GM23248 (cell line): ENCODE results near the gene TRIM29. TPM values are rescaled to one million over a fixed set of nuclear protein-coding genes. Genes with fewer than 3 reads are reported as not detected.

ENCODE experiments used
- DNase-seq: peaks from one replicate; pipeline ENCODE4 v3.0.0-alpha.2; 2015
- H2AFZ ChIP-seq: fragments of 200-600 bp; sonication (generic); 2 replicates; pipeline ENCODE4 v1.6.1; 2016; ENCODE audit warnings: antibody characterized with exemption
- H3F3A ChIP-seq: fragments of 200-600 bp; sonication (generic); 2 replicates; pipeline ENCODE4 v1.6.1; 2016; ENCODE audit warnings: mild to moderate bottlenecking, antibody characterized with exemption, mixed run types; ENCODE audit not compliant: insufficient read depth
- H3K27ac ChIP-seq: fragments of 200-600 bp; sonication (generic); 2 replicates; pipeline ENCODE4 v1.5.1; 2016; ENCODE audit warnings: mild to moderate bottlenecking
- H3K27me3 ChIP-seq: fragments of 200-600 bp; sonication (generic); replicated peaks from 2 replicates; pipeline ENCODE4 v1.6.1; 2016; ENCODE audit warnings: mild to moderate bottlenecking; ENCODE audit not compliant: insufficient read depth
- H3K36me3 ChIP-seq: fragments of 200-600 bp; sonication (generic); 2 replicates; pipeline ENCODE4 v1.6.1; 2016; ENCODE audit warnings: low read depth, mild to moderate bottlenecking
- H3K4me1 ChIP-seq: fragments of 200-600 bp; sonication (generic); 2 replicates; pipeline ENCODE4 v1.6.1; 2016; ENCODE audit warnings: mild to moderate bottlenecking; ENCODE audit not compliant: insufficient read depth
- H3K4me2 ChIP-seq: fragments of 200-600 bp; sonication (generic); one replicate; pipeline ENCODE4 v1.6.1; 2016; ENCODE audit warnings: mild to moderate bottlenecking; ENCODE audit not compliant: unreplicated experiment
- H3K4me3 ChIP-seq: fragments of 200-600 bp; sonication (generic); 2 replicates; pipeline ENCODE4 v1.5.1; 2016; ENCODE audit warnings: mild to moderate bottlenecking
- H3K79me2 ChIP-seq: fragments of 200-600 bp; sonication (generic); 2 replicates; pipeline ENCODE4 v1.6.1; 2016; ENCODE audit warnings: mild to moderate bottlenecking; ENCODE audit not compliant: insufficient read depth
- H3K9ac ChIP-seq: fragments of 200-600 bp; sonication (generic); 2 replicates; pipeline ENCODE4 v1.6.1; 2016; ENCODE audit warnings: mild to moderate bottlenecking
- H3K9me2 ChIP-seq: fragments of 200-600 bp; sonication (generic); 2 replicates; pipeline ENCODE4 v1.6.1; 2016; ENCODE audit warnings: mixed run types, mild to moderate bottlenecking, moderate library complexity; ENCODE audit not compliant: insufficient read depth
- H3K9me3 ChIP-seq: fragments of 200-600 bp; sonication (generic); one replicate; pipeline ENCODE4 v1.6.1; 2017; ENCODE audit warnings: low read depth
- H4K20me1 ChIP-seq: fragments of 200-600 bp; sonication (generic); 2 replicates; pipeline ENCODE4 v1.6.0; 2016; ENCODE audit not compliant: insufficient read depth
- EZH2 ChIP-seq: fragments of 200-600 bp; sonication (generic); IDR thresholded peaks from 2 replicates; pipeline ENCODE4 v1.6.1; 2018; ENCODE audit warnings: antibody characterized with exemption, mild to moderate bottlenecking; ENCODE audit not compliant: insufficient read depth, poor library complexity, severe bottlenecking
- EZH2phosphoT487 ChIP-seq: fragments of 200-600 bp; sonication (generic); IDR thresholded peaks from 2 replicates; pipeline ENCODE4 v1.6.1; 2018; ENCODE audit warnings: antibody characterized with exemption, moderate library complexity, mild to moderate bottlenecking, low read depth; ENCODE audit not compliant: insufficient read depth
- WGBS, 2 experiments: methylation state at CpG; one replicate each; pipeline ENCODE4 v1.1.6; 2015 to 2017; ENCODE audit warnings: low lambda C conversion rate in 2 of 2, low coverage in 1 of 2; ENCODE audit errors: missing lambda C conversion rate in 2 of 2; 5-methylcytosine and 5-hydroxymethylcytosine counted together
- in situ Hi-C: fragments of 300-500 bp; cut with MboI; formaldehyde crosslinking; loops from 2 replicates; pipeline ENCODE4 v1.15.0; 2020
- polyA plus RNA-seq: library from polyadenylated mRNA; unstranded; fragments of >200 nt; fragmentation: Nextera tagmentation; extraction: Ambion mirVana; gene quantifications from 2 replicates; pipeline ENCODE4 v1.2.1, GENCODE V29; 2016
- total RNA-seq: library from RNA; depleted of rRNA; stranded (reverse); fragments of >200 nt; shearing (Covaris generic); gene quantifications from 2 replicates; pipeline ENCODE4 v1.2.3, GENCODE V29; 2014

The TRIM29 gene
- total and polyA plus RNA-seq, 2 experiments from 2014 or later = 0.86 TPM; not detected in 1

- DNase-seq = no peak
- 69 to 70% methylated on average over 8 of the region's 8 CpGs for WGBS, 2 experiments
- peaks cover 11% of the 10 kb centered on the region for H3K4me1 ChIP-seq
- no peak for TF ChIP-seq EZH2
- TF ChIP-seq EZH2phosphoT487 = no peak
- H3K36me3 ChIP-seq = no peaks in the 10 kb centered on the region
- H4K20me1 ChIP-seq = no peaks in the 10 kb centered on the region
- H3K9me2 ChIP-seq = no peaks in the 10 kb centered on the region
- H3K27ac ChIP-seq = no peak overlapping the region
- no peak overlapping the region for H2AFZ ChIP-seq
- no peak overlapping the region for H3K4me2 ChIP-seq
- no peaks in the 10 kb centered on the region for H3K9me3 ChIP-seq
- no peak overlapping the region for H3K4me3 ChIP-seq
- 0 out of 2 replicates have a peak, but pooled peaks cover 9% of the 10 kb centered on the region for H3K27me3 ChIP-seq
- no peak overlapping the region for H3K9ac ChIP-seq
- in situ Hi-C loops = no loop called here
- H3F3A ChIP-seq = 0 out of 2 replicates have a peak, but pooled peaks cover 5% of the 10 kb centered on the region
- H3K79me2 ChIP-seq = no peaks in the 10 kb centered on the region
These were observed 7.5 kb downstream of the TRIM29 start for GRCh38 chr11:120130176-120130980.

GRCh38 chr11:120129570-120129969 is 8.3 kb downstream of the TRIM29 start:
- no peaks in the 10 kb centered on the region for H3K79me2 ChIP-seq
- H3K36me3 ChIP-seq = no peaks in the 10 kb centered on the region
- H3F3A ChIP-seq = 0 out of 2 replicates have a peak, but pooled peaks cover 5% of the 10 kb centered on the region
- no peak overlapping the region for H3K4me2 ChIP-seq
- H3K4me3 ChIP-seq = no peak overlapping the region
- no peaks in the 10 kb centered on the region for H4K20me1 ChIP-seq
- H3K27me3 ChIP-seq = 0 out of 2 replicates have a peak, but pooled peaks cover 3% of the 10 kb centered on the region
- TF ChIP-seq EZH2phosphoT487 (no peak), EZH2 (no peak)
- H2AFZ ChIP-seq = no peak overlapping the region
- in situ Hi-C loops = no loop called here
- no peaks in the 10 kb centered on the region for H3K9me3 ChIP-seq
- no peak for DNase-seq
- no peak overlapping the region for H3K27ac ChIP-seq
- 82 to 87% methylated on average over 9 of the region's 9 CpGs for WGBS, 2 experiments
- H3K9ac ChIP-seq = no peak overlapping the region
- peaks cover 18% of the 10 kb centered on the region for H3K4me1 ChIP-seq
- H3K9me2 ChIP-seq = no peaks in the 10 kb centered on the region

GRCh38 chr11:120128392-120129119 is 9.4 kb downstream of the TRIM29 start:
- H3K4me3 ChIP-seq = peak overlapping the region; percentile 44
- in situ Hi-C loops = no loop called here
- TF ChIP-seq EZH2 = no peak
- TF ChIP-seq EZH2phosphoT487 = no peak
- H3K79me2 ChIP-seq = no peaks in the 10 kb centered on the region
- H3K4me1 ChIP-seq = peaks cover 20% of the 10 kb centered on the region
- 0 out of 2 replicates have a peak, but pooled peaks cover 5% of the 10 kb centered on the region for H3F3A ChIP-seq
- 12 to 13% methylated on average over 14 of the region's 14 CpGs for WGBS, 2 experiments
- no peaks in the 10 kb centered on the region for H3K36me3 ChIP-seq
- peak; percentile 93 for DNase-seq
- H3K9me3 ChIP-seq = no peaks in the 10 kb centered on the region
- H3K9me2 ChIP-seq = no peaks in the 10 kb centered on the region
- peak overlapping the region; percentile 84 for H3K27ac ChIP-seq
- H3K27me3 ChIP-seq = no peaks in the 10 kb centered on the region
- H3K4me2 ChIP-seq = peak overlapping the region; percentile 85
- H2AFZ ChIP-seq = peak overlapping the region; percentile 73
- H3K9ac ChIP-seq = peak overlapping the region; percentile 78
- H4K20me1 ChIP-seq = no peaks in the 10 kb centered on the region

- no peaks in the 10 kb centered on the region for H3K36me3 ChIP-seq
- no peak overlapping the region for H3K4me2 ChIP-seq
- H3K79me2 ChIP-seq = no peaks in the 10 kb centered on the region
- no peaks in the 10 kb centered on the region for H4K20me1 ChIP-seq
- H3K9ac ChIP-seq = no peak overlapping the region
- WGBS, 2 experiments = 84 to 88% methylated on average over 7 of the region's 7 CpGs
- H3K9me2 ChIP-seq = no peaks in the 10 kb centered on the region
- H3K27me3 ChIP-seq = no peaks in the 10 kb centered on the region
- no peak overlapping the region for H3K27ac ChIP-seq
- no peak overlapping the region for H2AFZ ChIP-seq
- H3K4me1 ChIP-seq = peaks cover 20% of the 10 kb centered on the region
- no peak for DNase-seq
- no peak overlapping the region for H3K4me3 ChIP-seq
- 0 out of 2 replicates have a peak, but pooled peaks cover 5% of the 10 kb centered on the region for H3F3A ChIP-seq
- in situ Hi-C loops = no loop called here
- no peaks in the 10 kb centered on the region for H3K9me3 ChIP-seq
- no peak for TF ChIP-seq EZH2
- TF ChIP-seq EZH2phosphoT487 = no peak
These were observed 10.7 kb downstream of the TRIM29 start for GRCh38 chr11:120127236-120127635.
